Stimulated activated CD4-positive, alpha-beta T cell treated with anti-CD3 and anti-CD28 coated beads, Interleukin-15, amount 100 ng/mL, for 48 hours (primary cell): ENCODE results near the gene DTNB.
"Not testable (repeated sequence)": the region's sequence is repeated elsewhere in the genome, so short reads cannot be mapped to it uniquely, and the experiment has no call there.

Experiments
- DNase-seq, 2 donors: peaks; one replicate each; pipeline ENCODE4 v3.0.0-alpha.2; 2020; ENCODE audit warnings: low read depth in 2 of 2

Gene DTNB

GRCh38 chr2:25632396-25632795, 41.0 kb downstream of the DTNB start:
- no peak for DNase-seq

- no peak for DNase-seq
These were observed 48.7 kb downstream of the DTNB start for GRCh38 chr2:25624635-25625034.

GRCh38 chr2:25623361-25623760, 50.0 kb downstream of the DTNB start:
- DNase-seq = no peak

- no peak for DNase-seq
These were observed 52.7 kb downstream of the DTNB start for GRCh38 chr2:25620711-25621110.

GRCh38 chr2:25620077-25620476, 53.3 kb downstream of the DTNB start:
- DNase-seq = no peak

GRCh38 chr2:25619185-25619584, 54.2 kb downstream of the DTNB start:
- DNase-seq = no peak

GRCh38 chr2:25618676-25619075, 54.7 kb downstream of the DTNB start:
- DNase-seq = no peak

- no peak for DNase-seq
These were observed 55.3 kb downstream of the DTNB start for GRCh38 chr2:25617948-25618646.

GRCh38 chr2:25615920-25616319, 57.5 kb downstream of the DTNB start:
- DNase-seq = no peak

GRCh38 chr2:25615386-25615785, 58.0 kb downstream of the DTNB start:
- no peak for DNase-seq

GRCh38 chr2:25614711-25615110, 58.7 kb downstream of the DTNB start:
- DNase-seq = no peak

GRCh38 chr2:25608718-25609117, 64.7 kb downstream of the DTNB start:
- no peak for DNase-seq

GRCh38 chr2:25606892-25607291, 66.5 kb downstream of the DTNB start:
- DNase-seq = no peak

GRCh38 chr2:25602333-25602723, 71.0 kb downstream of the DTNB start:
- no peak for DNase-seq

- not testable (repeated sequence) for DNase-seq
These were observed 71.6 kb downstream of the DTNB start for GRCh38 chr2:25601711-25602332.

GRCh38 chr2:25598911-25599310, 74.5 kb downstream of the DTNB start:
- no peak for DNase-seq

- no peak for DNase-seq
These were observed 75.0 kb downstream of the DTNB start for GRCh38 chr2:25598332-25598731.

- no peak for DNase-seq
These were observed 75.5 kb downstream of the DTNB start for GRCh38 chr2:25597881-25598280.

GRCh38 chr2:25596516-25597244, 76.7 kb downstream of the DTNB start:
- no peak for DNase-seq

GRCh38 chr2:25595393-25595792, 78.0 kb downstream of the DTNB start:
- no peak for DNase-seq

- DNase-seq = no peak
These were observed 78.4 kb downstream of the DTNB start for GRCh38 chr2:25594991-25595390.

- no peak for DNase-seq
These were observed 80.5 kb downstream of the DTNB start for GRCh38 chr2:25592766-25593292.
